IMR-90 (cell line): Measurements from ENCODE around the gene FAM184A. TPM values are rescaled to one million over a fixed set of nuclear protein-coding genes. Genes with fewer than 3 reads are reported as not detected.

Experiments used
- ATAC-seq: fragments of 200-7000 bp; cut with Tn5 transposase; 2 replicates; pipeline ENCODE4 v1.9.1; 2020; ENCODE audit warnings: low read depth, mild to moderate bottlenecking, moderate library complexity
- BruUV-seq: library from RNA; stranded (reverse); fragments of 400-500 nt; replicated peaks from 2 replicates; lab custom pipeline; 2021; lab: Mats Ljungman, UMichigan
- CTCF ChIA-PET: fragments of 300-600 bp; formaldehyde crosslinking; extraction: SDS; loops from one replicate; lab custom pipeline; 2021; ENCODE audit warnings: antibody characterized with exemption; lab: Yijun Ruan, JAX
- POLR2A ChIA-PET: fragments of 300-600 bp; sonication (Branson Sonifier 250); formaldehyde crosslinking; loops from one replicate; lab custom pipeline; 2022; ENCODE audit warnings: antibody characterized with exemption; ENCODE audit not compliant: unreplicated experiment; lab: Charles Lee
- DNase-seq: peaks from one replicate; pipeline ENCODE4 v3.0.0; 2013
- H2AFZ ChIP-seq: replicated peaks from 2 replicates; pipeline ENCODE3; 2013; ENCODE audit warnings: low read length, mild to moderate bottlenecking; ENCODE audit not compliant: poor library complexity
- H2AK5ac ChIP-seq: 2 replicates; pipeline ENCODE4 v1.6.1; 2013; ENCODE audit warnings: low read depth, low read length, inconsistent platforms
- H2AK9ac ChIP-seq: replicated peaks from 2 replicates; pipeline ENCODE3; 2013; ENCODE audit warnings: mild to moderate bottlenecking, low read depth, low read length, moderate library complexity; ENCODE audit not compliant: poor library complexity
- H2BK120ac ChIP-seq: 2 replicates; pipeline ENCODE4 v1.6.1; 2013; ENCODE audit warnings: low read depth, low read length, inconsistent platforms
- H2BK15ac ChIP-seq: 3 replicates; pipeline ENCODE4 v1.6.1; 2013; ENCODE audit warnings: low read depth, low read length, inconsistent platforms
- H2BK20ac ChIP-seq: 2 replicates; pipeline ENCODE4 v1.6.1; 2013; ENCODE audit warnings: low read depth, mild to moderate bottlenecking, inconsistent platforms, low read length, moderate library complexity
- H2BK5ac ChIP-seq: 2 replicates; pipeline ENCODE4 v1.6.1; 2013; ENCODE audit warnings: mild to moderate bottlenecking, low read depth, low read length, inconsistent platforms; ENCODE audit not compliant: poor library complexity, severe bottlenecking
- H3K14ac ChIP-seq: replicated peaks from 2 replicates; pipeline ENCODE4 v1.6.1; 2013; ENCODE audit warnings: low read depth, low read length, inconsistent platforms
- H3K18ac ChIP-seq: 2 replicates; pipeline ENCODE4 v1.6.1; 2013; ENCODE audit warnings: low read depth, low read length, control low read depth
- H3K23ac ChIP-seq: 2 replicates; pipeline ENCODE4 v1.6.1; 2013; ENCODE audit warnings: low read depth, low read length, inconsistent platforms
- H3K27ac ChIP-seq: 2 replicates; pipeline ENCODE4 v1.5.1; 2013; ENCODE audit warnings: mild to moderate bottlenecking, control low read depth, low read length; ENCODE audit not compliant: insufficient read depth
- H3K27me3 ChIP-seq: 2 replicates; pipeline ENCODE4 v1.6.1; 2013; ENCODE audit warnings: low read length; ENCODE audit not compliant: control insufficient read depth, insufficient read depth
- H3K36me3 ChIP-seq: 2 replicates; pipeline ENCODE4 v1.6.1; 2013; ENCODE audit warnings: low read length, mixed read lengths; ENCODE audit not compliant: control insufficient read depth, insufficient read depth
- H3K4ac ChIP-seq: 2 replicates; pipeline ENCODE4 v1.6.1; 2013; ENCODE audit warnings: low read depth, low read length, inconsistent platforms
- H3K4me1 ChIP-seq: 2 replicates; pipeline ENCODE4 v1.6.1; 2013; ENCODE audit warnings: low read length, mixed read lengths; ENCODE audit not compliant: control insufficient read depth, insufficient read depth
- H3K4me2 ChIP-seq: 2 replicates; pipeline ENCODE4 v1.6.1; 2013; ENCODE audit warnings: low read depth, mild to moderate bottlenecking, control low read depth, low read length, moderate library complexity
- H3K4me3 ChIP-seq: 2 replicates; pipeline ENCODE4 v1.5.1; 2013; ENCODE audit warnings: low read depth, mild to moderate bottlenecking, control low read depth, low read length, moderate library complexity; ENCODE audit not compliant: insufficient read depth
- H3K56ac ChIP-seq: 2 replicates; pipeline ENCODE4 v1.6.1; 2013; ENCODE audit warnings: low read length, inconsistent platforms; ENCODE audit not compliant: insufficient read depth; ENCODE audit errors: extremely low read depth
- H3K79me1 ChIP-seq, 2 experiments: 2 replicates each; pipeline ENCODE4 v1.6.1; 2013; ENCODE audit warnings: low read length in 2 of 2, inconsistent platforms in 1 of 2, low read depth in 1 of 2
- H3K9ac ChIP-seq: 2 replicates; pipeline ENCODE4 v1.6.1; 2013; ENCODE audit warnings: low read depth, low read length, control low read depth
- H3K9me1 ChIP-seq: 2 replicates; pipeline ENCODE4 v1.6.1; 2013; ENCODE audit warnings: low read length, inconsistent platforms; ENCODE audit not compliant: insufficient read depth
- H3K9me3 ChIP-seq: 2 replicates; pipeline ENCODE4 v1.6.1; 2013; ENCODE audit warnings: low read length; ENCODE audit not compliant: control insufficient read depth, insufficient read depth
- H4K20me1 ChIP-seq: 2 replicates; pipeline ENCODE4 v1.6.1; 2013; ENCODE audit warnings: low read length, inconsistent platforms; ENCODE audit not compliant: insufficient read depth
- H4K5ac ChIP-seq: 2 replicates; pipeline ENCODE4 v1.6.1; 2013; ENCODE audit warnings: mild to moderate bottlenecking, low read depth, low read length, control low read depth
- H4K8ac ChIP-seq, 2 experiments: 2 replicates each; pipeline ENCODE4 v1.6.1; 2013; ENCODE audit warnings: low read depth in 2 of 2, low read length in 2 of 2, control low read depth in 1 of 2, inconsistent platforms in 1 of 2
- H4K91ac ChIP-seq: 2 replicates; pipeline ENCODE4 v1.6.1; 2013; ENCODE audit warnings: low read depth, low read length, inconsistent platforms; ENCODE audit not compliant: insufficient read depth
- BHLHE40 ChIP-seq: fragments of 150-350 bp; IDR thresholded peaks from 2 replicates; pipeline ENCODE4 v1.6.1; 2016; ENCODE audit warnings: mild to moderate bottlenecking, low read depth, low read length
- CEBPB ChIP-seq: IDR thresholded peaks from 2 replicates; pipeline ENCODE4 v1.6.1; 2012; ENCODE audit warnings: low read depth, low read length, improper control_type of control experiment
- CHD1 ChIP-seq: IDR thresholded peaks from 2 replicates; pipeline ENCODE4 v1.6.1; 2012; ENCODE audit warnings: low read depth, low read length, improper control_type of control experiment
- ELK1 ChIP-seq: fragments of 150-350 bp; IDR thresholded peaks from 2 replicates; pipeline ENCODE4 v1.6.1; 2016; ENCODE audit warnings: low read depth, mild to moderate bottlenecking, low read length, moderate library complexity, borderline replicate concordance
- FOS ChIP-seq: fragments of 150-350 bp; IDR thresholded peaks from 2 replicates; pipeline ENCODE4 v1.6.1; 2016; ENCODE audit warnings: low read depth, low read length
- MAFK ChIP-seq: IDR thresholded peaks from 2 replicates; pipeline ENCODE4 v1.6.1; 2012; ENCODE audit warnings: low read depth, low read length, improper control_type of control experiment
- NFE2L2 ChIP-seq: fragments of 150-350 bp; IDR thresholded peaks from 2 replicates; pipeline ENCODE4 v1.6.1; 2016; ENCODE audit warnings: low read depth, mild to moderate bottlenecking, low read length
- POLR2A ChIP-seq: IDR thresholded peaks from 2 replicates; pipeline ENCODE4 v1.6.1; 2012; ENCODE audit warnings: mild to moderate bottlenecking, low read depth, low read length
- RCOR1 ChIP-seq: IDR thresholded peaks from 2 replicates; pipeline ENCODE4 v1.6.1; 2012; ENCODE audit warnings: mild to moderate bottlenecking, low read length, improper control_type of control experiment; ENCODE audit not compliant: insufficient replicate concordance
- RFX5 ChIP-seq: IDR thresholded peaks from 2 replicates; pipeline ENCODE4 v1.8.0; 2012; ENCODE audit warnings: low read depth, mild to moderate bottlenecking, low read length, moderate library complexity
- SMC3 ChIP-seq: fragments of 150-350 bp; IDR thresholded peaks from 2 replicates; pipeline ENCODE4 v1.6.1; 2016; ENCODE audit warnings: low read depth, mild to moderate bottlenecking, antibody characterized with exemption, low read length, moderate library complexity
- USF2 ChIP-seq: fragments of 150-350 bp; IDR thresholded peaks from 2 replicates; pipeline ENCODE4 v1.6.1; 2017; ENCODE audit warnings: mild to moderate bottlenecking, antibody characterized with exemption, low read length, low read depth
- WGBS, 2 experiments: methylation state at CpG; one replicate each; pipeline versions ENCODE4 v1.1.5 to v1.1.7; 2013; ENCODE audit warnings: missing lambda C conversion rate in 2 of 2; ENCODE audit not compliant: insufficient read length in 1 of 2; ENCODE audit errors: extremely low coverage in 2 of 2; 5-methylcytosine and 5-hydroxymethylcytosine counted together
- dilution Hi-C: fragments of 300-500 bp; cut with HindIII; formaldehyde crosslinking; loops from one replicate; pipeline ENCODE4 v1.14.3; 2018; ENCODE audit warnings: low sequenced_read_pairs; ENCODE audit not compliant: unreplicated experiment
- in situ Hi-C: fragments of 300-500 bp; cut with MboI; formaldehyde crosslinking; loops from 3 replicates; pipeline ENCODE4 v1.14.3; 2019; ENCODE audit warnings: low sequenced_read_pairs, inconsistent platforms, mixed read lengths
- intact Hi-C: fragments of 100-400 bp; cut with micrococcal nuclease; formaldehyde crosslinking; loops from 2 replicates; pipeline ENCODE4 v1.10.0; 2022
- polyA plus RNA-seq, 3 experiments: library from polyadenylated mRNA; depleted of rRNA; stranded (reverse); fragments of >200 nt; gene quantifications; 2 replicates each; pipeline ENCODE4 v1.2.3, GENCODE V29; 2012; ENCODE audit warnings: low replicate concordance in 1 of 3
- total RNA-seq: library from RNA; depleted of rRNA; stranded (reverse); fragments of >200 nt; gene quantifications from 2 replicates; pipeline ENCODE4 v1.2.3, GENCODE V29; 2012
- TF ChIP-seq, protein P1 (sequence below): conservative IDR thresholded peaks from 2 replicates; pipeline ENCODE4 v1.5.1; 2012; ENCODE audit warnings: mild to moderate bottlenecking, low read depth, low read length, improper control_type of control experiment

The FAM184A gene
- total and polyA plus RNA-seq, 2 of the 4 experiments (the other 2 are of a cell fraction) = 0.03 TPM; not detected in 1

- no peak for TF ChIP-seq CEBPB
Observed at GRCh38 chr6:119076576-119077390, 1.7 kb downstream of the FAM184A start (continued).

GRCh38 chr6:119076173-119076572, 2.3 kb downstream of the FAM184A start:
- no peak overlapping the region for H3K56ac ChIP-seq
- ATAC-seq = no peak
- H3K4me2 ChIP-seq = no peak overlapping the region
- peaks cover 23% of the 10 kb centered on the region for H3K27me3 ChIP-seq
- no peak overlapping the region for H3K23ac ChIP-seq
- no peak overlapping the region for H2AK9ac ChIP-seq
- no peak overlapping the region for H2BK120ac ChIP-seq
- no peaks in the 10 kb centered on the region for H3K9me3 ChIP-seq
- no peak for DNase-seq
- H3K18ac ChIP-seq = no peak overlapping the region
- H2BK15ac ChIP-seq = no peak overlapping the region
- H3K4ac ChIP-seq = no peak overlapping the region
- ChIA-PET CTCF (no interaction called here), POLR2A (no interaction called here)
- no peaks in the 10 kb centered on the region for H4K20me1 ChIP-seq
- H3K79me1 ChIP-seq = no peaks in the 10 kb centered on the region
- no peaks in the 10 kb centered on the region for H3K9me1 ChIP-seq
- TF ChIP-seq CEBPB (no peak), SMC3 (no peak), NFE2L2 (no peak), POLR2A (no peak), FOS (no peak), RFX5 (no peak), BHLHE40 (no peak), MAFK (no peak), RCOR1 (no peak), CHD1 (no peak), USF2 (no peak), ELK1 (no peak)
- TF ChIP-seq, protein P1, sequence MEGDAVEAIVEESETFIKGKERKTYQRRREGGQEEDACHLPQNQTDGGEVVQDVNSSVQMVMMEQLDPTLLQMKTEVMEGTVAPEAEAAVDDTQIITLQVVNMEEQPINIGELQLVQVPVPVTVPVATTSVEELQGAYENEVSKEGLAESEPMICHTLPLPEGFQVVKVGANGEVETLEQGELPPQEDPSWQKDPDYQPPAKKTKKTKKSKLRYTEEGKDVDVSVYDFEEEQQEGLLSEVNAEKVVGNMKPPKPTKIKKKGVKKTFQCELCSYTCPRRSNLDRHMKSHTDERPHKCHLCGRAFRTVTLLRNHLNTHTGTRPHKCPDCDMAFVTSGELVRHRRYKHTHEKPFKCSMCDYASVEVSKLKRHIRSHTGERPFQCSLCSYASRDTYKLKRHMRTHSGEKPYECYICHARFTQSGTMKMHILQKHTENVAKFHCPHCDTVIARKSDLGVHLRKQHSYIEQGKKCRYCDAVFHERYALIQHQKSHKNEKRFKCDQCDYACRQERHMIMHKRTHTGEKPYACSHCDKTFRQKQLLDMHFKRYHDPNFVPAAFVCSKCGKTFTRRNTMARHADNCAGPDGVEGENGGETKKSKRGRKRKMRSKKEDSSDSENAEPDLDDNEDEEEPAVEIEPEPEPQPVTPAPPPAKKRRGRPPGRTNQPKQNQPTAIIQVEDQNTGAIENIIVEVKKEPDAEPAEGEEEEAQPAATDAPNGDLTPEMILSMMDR = no peak
- H3K36me3 ChIP-seq = no peaks in the 10 kb centered on the region
- BruUV-seq = no TSS peak
- no peak overlapping the region for H2BK20ac ChIP-seq
- no peak overlapping the region for H2BK5ac ChIP-seq
- no peak overlapping the region for H4K91ac ChIP-seq
- no CpG with 5 or more reads among the region's 5 CpGs for WGBS, 2 experiments
- H3K9ac ChIP-seq = no peak overlapping the region
- no peak overlapping the region for H4K5ac ChIP-seq
- intact Hi-C loops = loop anchor here (5.0 kb wide), 2 partner anchors 184 to 234 kb away; partner anchors contain the start of gene ASF1A
- H3K27ac ChIP-seq = no peak overlapping the region
- no peaks in the 10 kb centered on the region; the same call in 1 of the 2 replicates for H3K4me1 ChIP-seq
- H2AFZ ChIP-seq = no peak overlapping the region
- H3K4me3 ChIP-seq = no peak overlapping the region
- dilution Hi-C loops = no loop called here
- H3K14ac ChIP-seq = no peak overlapping the region
- in situ Hi-C loops = loop anchor here (25.0 kb wide), 1 partner anchor 814 kb away; no protein-coding TSS in a partner anchor
- no peak overlapping the region for H2AK5ac ChIP-seq
- H4K8ac ChIP-seq = no peak overlapping the region
